ENCODE results near the gene BAG1.

- no peak for TF ChIP-seq EP300 (IDR thresholded peaks at IDR 0.05)
- no peak for TF ChIP-seq CTCF (IDR thresholded peaks at IDR 0.05)
Measured at GRCh38 chr9:33234511-33235467, 29.7 kb downstream of the BAG1 start.

Data from gastroesophageal sphincter (tissue), 3 donors.